ENCODE measurements around the gene DCBLD1. TPM values are rescaled to one million over a fixed set of nuclear protein-coding genes. Genes with fewer than 3 reads are reported as not detected.

DCBLD1 gene
- total RNA-seq, 1 donor from 2014 or later: 6.1 TPM

- H3K4me3 ChIP-seq (ENCODE audit: low read depth, low read length): no peak overlapping the region
- TF ChIP-seq CTCF (conservative IDR thresholded peaks at IDR 0.05; ENCODE audit: low read depth, low read length): no peak
- no peak for DNase-seq (ENCODE audit: low read depth)
These were observed 70.7 kb downstream of the DCBLD1 start for GRCh38 chr6:117553142-117553541.

- DNase-seq (ENCODE audit: low read depth): no peak
- TF ChIP-seq CTCF (conservative IDR thresholded peaks at IDR 0.05; ENCODE audit: low read depth, low read length): no peak
- H3K4me3 ChIP-seq (ENCODE audit: low read depth, low read length): no peak overlapping the region
These were observed 72.9 kb downstream of the DCBLD1 start for GRCh38 chr6:117555262-117555849.

- DNase-seq (ENCODE audit: low read depth): no peak
- no peak overlapping the region for H3K4me3 ChIP-seq (ENCODE audit: low read depth, low read length)
- peak; percentile 78 for TF ChIP-seq CTCF (conservative IDR thresholded peaks at IDR 0.05; ENCODE audit: low read depth, low read length)
These were observed 73.5 kb downstream of the DCBLD1 start for GRCh38 chr6:117555882-117556498.

- DNase-seq (ENCODE audit: low read depth): no peak
- no peak overlapping the region for H3K4me3 ChIP-seq (ENCODE audit: low read depth, low read length)
- TF ChIP-seq CTCF (conservative IDR thresholded peaks at IDR 0.05; ENCODE audit: low read depth, low read length): no peak
These were observed 75.5 kb downstream of the DCBLD1 start for GRCh38 chr6:117557951-117558350.

- no peak overlapping the region for H3K4me3 ChIP-seq (ENCODE audit: low read depth, low read length)
- TF ChIP-seq CTCF (conservative IDR thresholded peaks at IDR 0.05; ENCODE audit: low read depth, low read length): no peak
- no peak for DNase-seq (ENCODE audit: low read depth)
These were observed 76.3 kb downstream of the DCBLD1 start for GRCh38 chr6:117558818-117559217.

GRCh38 chr6:117559299-117559698 lies 76.8 kb downstream of the DCBLD1 start:
- DNase-seq (ENCODE audit: low read depth): no peak
- no peak overlapping the region for H3K4me3 ChIP-seq (ENCODE audit: low read depth, low read length)
- no peak for TF ChIP-seq CTCF (conservative IDR thresholded peaks at IDR 0.05; ENCODE audit: low read depth, low read length)

- TF ChIP-seq CTCF (conservative IDR thresholded peaks at IDR 0.05; ENCODE audit: low read depth, low read length): no peak
- DNase-seq (ENCODE audit: low read depth): no peak
- H3K4me3 ChIP-seq (ENCODE audit: low read depth, low read length): no peak overlapping the region
These were observed 78.7 kb downstream of the DCBLD1 start for GRCh38 chr6:117561128-117561527.

All from epithelial cell of proximal tubule (primary cell).